HepG2 (cell line): ENCODE results near the gene STIP1. TPM values are rescaled to one million over a fixed set of nuclear protein-coding genes. Genes with fewer than 3 reads are reported as not detected.

ENCODE experiments used
- AKAP8 ChIP-seq: sonication (generic); formaldehyde crosslinking; IDR thresholded peaks from 2 replicates; pipeline ENCODE4 v1.5.1; 2020; ENCODE audit warnings: mild to moderate bottlenecking, missing genetic modification reagents
- BORCS8-MEF2B ChIP-seq: sonication (generic); formaldehyde crosslinking; IDR thresholded peaks from 2 replicates; pipeline ENCODE4 v1.8.0; 2022; ENCODE audit warnings: mild to moderate bottlenecking, missing genetic modification reagents
- CBX1 ChIP-seq: IDR thresholded peaks from one replicate; pipeline ENCODE4 v1.6.1; 2016; ENCODE audit warnings: antibody characterized with exemption, low read depth
- MBD4 ChIP-seq: IDR thresholded peaks from 2 replicates; pipeline ENCODE4 v1.6.1; 2012; ENCODE audit warnings: low read length, inconsistent platforms, borderline replicate concordance
- RAD21 ChIP-seq: fragments of 450-650 bp; formaldehyde crosslinking; IDR thresholded peaks from 2 replicates; pipeline ENCODE4 v1.5.0; 2020; ENCODE audit warnings: mild to moderate bottlenecking
- SOX13 ChIP-seq, 3 experiments: fragments of 450-650 bp in 1 of 3; sonication (generic) in 1 of 3; formaldehyde crosslinking in 1 of 3; IDR thresholded peaks in 2 of 3; conservative IDR thresholded peaks in 1 of 3; 2 replicates each; pipeline versions ENCODE4 v1.5.0 to v1.6.1; 2016 to 2020; ENCODE audit warnings: antibody characterized with exemption in 1 of 3, mild to moderate bottlenecking in 1 of 3, missing compliant biosample characterization in 1 of 3, missing genetic modification reagents in 1 of 3, moderate library complexity in 1 of 3
- TAF15 ChIP-seq: fragments of 200-400 bp; formaldehyde crosslinking; IDR thresholded peaks from one replicate; pipeline ENCODE4 v1.6.1; 2018; ENCODE audit warnings: mild to moderate bottlenecking, low read depth, low read length; ENCODE audit not compliant: poor library complexity, severe bottlenecking
- ZNF24 ChIP-seq: fragments of 450-650 bp; IDR thresholded peaks from 2 replicates; pipeline ENCODE4 v1.6.1; 2017; ENCODE audit warnings: antibody characterized with exemption, mild to moderate bottlenecking
- ZNF274 ChIP-seq: sonication (generic); formaldehyde crosslinking; IDR thresholded peaks from 2 replicates; pipeline ENCODE4 v1.5.1; 2020; ENCODE audit warnings: mild to moderate bottlenecking, missing genetic modification reagents
- ZNF382 ChIP-seq: sonication (generic); formaldehyde crosslinking; IDR thresholded peaks from 2 replicates; pipeline ENCODE4 v1.5.0; 2020; ENCODE audit warnings: missing genetic modification reagents, mild to moderate bottlenecking, borderline replicate concordance
- ZNF484 ChIP-seq: sonication (generic); formaldehyde crosslinking; IDR thresholded peaks from 2 replicates; pipeline ENCODE4 v1.5.1; 2020; ENCODE audit warnings: mild to moderate bottlenecking, low read depth, missing genetic modification reagents, borderline replicate concordance
- polyA plus RNA-seq, 8 experiments: library from polyadenylated mRNA; depleted of rRNA in 3 of 8; stranded (reverse) in 7 of 8; unstranded in 1 of 8; fragments of >200 nt; fragmentation: Illumina TruSeq in 4 of 8; extraction: Trizol in 4 of 8; gene quantifications; 2 replicates each; pipeline versions ENCODE4 v1.2.1 to v1.2.3, GENCODE V29; 2011 to 2016; ENCODE audit warnings: low read depth in 4 of 8, missing spikeins in 1 of 8, mixed read lengths in 1 of 8; ENCODE audit not compliant: insufficient read depth in 1 of 8
- total RNA-seq, 5 experiments: library from RNA; depleted of rRNA; stranded (reverse); fragments of >200 nt; fragmentation: Illumina TruSeq; extraction: Trizol; gene quantifications; 2 replicates each; pipeline ENCODE4 v1.2.3, GENCODE V29; 2016; ENCODE audit warnings: low read depth in 1 of 5
- TF ChIP-seq, protein P1 (sequence below): sonication (generic); formaldehyde crosslinking; conservative IDR thresholded peaks from 2 replicates; pipeline ENCODE4 v1.4.0; 2020; ENCODE audit warnings: missing genetic modification reagents
- TF ChIP-seq, protein P2 (sequence below), 2 experiments: IDR thresholded peaks; 2 replicates each; pipeline ENCODE4 v1.6.1; 2011 to 2012; ENCODE audit warnings: low read length in 2 of 2, borderline replicate concordance in 1 of 2, low read depth in 1 of 2, mild to moderate bottlenecking in 1 of 2, moderate library complexity in 1 of 2
- TF ChIP-seq, protein P3 (sequence below): sonication (generic); formaldehyde crosslinking; IDR thresholded peaks from 2 replicates; pipeline ENCODE4 v1.5.0; 2020; ENCODE audit warnings: mild to moderate bottlenecking, missing genetic modification reagents, borderline replicate concordance
- TF ChIP-seq, protein P4 (sequence below): sonication (generic); formaldehyde crosslinking; IDR thresholded peaks from 2 replicates; pipeline ENCODE4 v1.9.0; 2022; ENCODE audit warnings: low read depth, missing genetic modification reagents
- TF ChIP-seq, protein P5 (sequence below): sonication (generic); formaldehyde crosslinking; IDR thresholded peaks from 2 replicates; pipeline ENCODE4 v1.4.0; 2020; ENCODE audit warnings: mild to moderate bottlenecking, missing genetic modification reagents

The STIP1 gene
- total and polyA plus RNA-seq, 2 of the 13 experiments (the other 11 are each of a cell fraction or from before 2014, with no cell fraction given): 81.1 to 217 TPM

DNA sequence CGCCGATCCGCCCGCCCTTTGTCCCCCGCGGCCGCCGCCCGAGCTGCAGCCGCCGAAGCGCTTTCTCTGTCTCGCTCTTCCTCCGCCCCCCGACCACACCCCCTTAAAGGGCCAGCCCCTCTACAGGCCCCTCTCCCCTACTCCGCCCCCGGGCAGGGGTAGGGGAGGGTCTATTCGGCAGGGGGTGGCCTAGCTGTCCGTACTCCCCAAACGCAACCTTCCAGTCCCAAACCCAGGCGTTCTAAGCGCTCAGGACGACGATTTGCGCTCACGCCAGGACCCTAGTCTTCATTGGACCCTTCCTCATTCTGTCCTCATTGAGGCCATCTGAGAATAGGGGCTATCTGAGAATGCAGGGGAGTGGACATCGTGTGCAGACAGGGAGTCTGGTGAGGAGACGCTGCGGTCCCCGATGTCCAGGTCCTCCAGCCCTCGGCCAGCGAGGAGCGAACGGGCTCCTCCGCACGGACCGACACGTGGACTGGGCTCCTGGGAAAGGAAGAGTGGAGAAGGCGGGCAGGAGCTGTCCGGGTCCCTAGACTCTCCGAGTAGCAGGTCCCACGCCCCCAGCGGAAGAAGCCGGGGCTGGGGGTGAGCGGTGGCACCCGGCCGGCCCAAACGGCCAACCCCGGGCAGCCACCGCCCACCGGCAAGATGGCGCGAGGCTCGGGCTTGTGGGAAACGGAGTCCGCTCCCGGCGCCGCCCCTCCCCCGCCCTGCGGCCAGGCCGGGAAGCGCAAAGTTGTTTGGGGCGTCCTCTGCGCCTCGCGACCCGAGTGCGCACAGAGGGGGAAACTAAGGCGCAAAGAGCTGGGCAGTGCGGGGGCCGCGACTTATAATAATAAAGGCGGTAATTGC, 61.1 kb downstream of the STIP1 start, which contains the start of gene PPP1R14B (continued):
- TF ChIP-seq, protein P1, sequence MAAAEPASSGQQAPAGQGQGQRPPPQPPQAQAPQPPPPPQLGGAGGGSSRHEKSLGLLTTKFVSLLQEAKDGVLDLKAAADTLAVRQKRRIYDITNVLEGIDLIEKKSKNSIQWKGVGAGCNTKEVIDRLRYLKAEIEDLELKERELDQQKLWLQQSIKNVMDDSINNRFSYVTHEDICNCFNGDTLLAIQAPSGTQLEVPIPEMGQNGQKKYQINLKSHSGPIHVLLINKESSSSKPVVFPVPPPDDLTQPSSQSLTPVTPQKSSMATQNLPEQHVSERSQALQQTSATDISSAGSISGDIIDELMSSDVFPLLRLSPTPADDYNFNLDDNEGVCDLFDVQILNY (CRISPR knock-in tag): no peak; the same call in 1 of the 2 replicates
- TF ChIP-seq TAF15 (no peak), SOX13 (IDR thresholded peaks at IDR 0.05) (no peak), SOX13 (CRISPR knock-in tag; conservative IDR thresholded peaks at IDR 0.05 in 1 of 2, IDR thresholded peaks at IDR 0.05 in 1 of 2) (no peak; a peak in 1 of 4 replicates), ZNF274 (CRISPR knock-in tag) (no peak), AKAP8 (CRISPR knock-in tag) (peak; percentile 52; the same call in 1 of the 2 replicates), BORCS8-MEF2B (CRISPR knock-in tag) (no peak; the same call in 1 of the 2 replicates), RAD21 (CRISPR knock-in tag) (no peak), CBX1 (peak; percentile 48), MBD4 (no peak), ZNF382 (CRISPR knock-in tag) (no peak), ZNF484 (no peak), ZNF24 (no peak)
- TF ChIP-seq, protein P2, sequence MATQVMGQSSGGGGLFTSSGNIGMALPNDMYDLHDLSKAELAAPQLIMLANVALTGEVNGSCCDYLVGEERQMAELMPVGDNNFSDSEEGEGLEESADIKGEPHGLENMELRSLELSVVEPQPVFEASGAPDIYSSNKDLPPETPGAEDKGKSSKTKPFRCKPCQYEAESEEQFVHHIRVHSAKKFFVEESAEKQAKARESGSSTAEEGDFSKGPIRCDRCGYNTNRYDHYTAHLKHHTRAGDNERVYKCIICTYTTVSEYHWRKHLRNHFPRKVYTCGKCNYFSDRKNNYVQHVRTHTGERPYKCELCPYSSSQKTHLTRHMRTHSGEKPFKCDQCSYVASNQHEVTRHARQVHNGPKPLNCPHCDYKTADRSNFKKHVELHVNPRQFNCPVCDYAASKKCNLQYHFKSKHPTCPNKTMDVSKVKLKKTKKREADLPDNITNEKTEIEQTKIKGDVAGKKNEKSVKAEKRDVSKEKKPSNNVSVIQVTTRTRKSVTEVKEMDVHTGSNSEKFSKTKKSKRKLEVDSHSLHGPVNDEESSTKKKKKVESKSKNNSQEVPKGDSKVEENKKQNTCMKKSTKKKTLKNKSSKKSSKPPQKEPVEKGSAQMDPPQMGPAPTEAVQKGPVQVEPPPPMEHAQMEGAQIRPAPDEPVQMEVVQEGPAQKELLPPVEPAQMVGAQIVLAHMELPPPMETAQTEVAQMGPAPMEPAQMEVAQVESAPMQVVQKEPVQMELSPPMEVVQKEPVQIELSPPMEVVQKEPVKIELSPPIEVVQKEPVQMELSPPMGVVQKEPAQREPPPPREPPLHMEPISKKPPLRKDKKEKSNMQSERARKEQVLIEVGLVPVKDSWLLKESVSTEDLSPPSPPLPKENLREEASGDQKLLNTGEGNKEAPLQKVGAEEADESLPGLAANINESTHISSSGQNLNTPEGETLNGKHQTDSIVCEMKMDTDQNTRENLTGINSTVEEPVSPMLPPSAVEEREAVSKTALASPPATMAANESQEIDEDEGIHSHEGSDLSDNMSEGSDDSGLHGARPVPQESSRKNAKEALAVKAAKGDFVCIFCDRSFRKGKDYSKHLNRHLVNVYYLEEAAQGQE (IDR thresholded peaks at IDR 0.05; ENCODE audit: borderline replicate concordance in 1 of 2, low read depth in 1 of 2, low read length in 2 of 2): no peak; a peak in 1 of 4 replicates
- TF ChIP-seq, protein P3, sequence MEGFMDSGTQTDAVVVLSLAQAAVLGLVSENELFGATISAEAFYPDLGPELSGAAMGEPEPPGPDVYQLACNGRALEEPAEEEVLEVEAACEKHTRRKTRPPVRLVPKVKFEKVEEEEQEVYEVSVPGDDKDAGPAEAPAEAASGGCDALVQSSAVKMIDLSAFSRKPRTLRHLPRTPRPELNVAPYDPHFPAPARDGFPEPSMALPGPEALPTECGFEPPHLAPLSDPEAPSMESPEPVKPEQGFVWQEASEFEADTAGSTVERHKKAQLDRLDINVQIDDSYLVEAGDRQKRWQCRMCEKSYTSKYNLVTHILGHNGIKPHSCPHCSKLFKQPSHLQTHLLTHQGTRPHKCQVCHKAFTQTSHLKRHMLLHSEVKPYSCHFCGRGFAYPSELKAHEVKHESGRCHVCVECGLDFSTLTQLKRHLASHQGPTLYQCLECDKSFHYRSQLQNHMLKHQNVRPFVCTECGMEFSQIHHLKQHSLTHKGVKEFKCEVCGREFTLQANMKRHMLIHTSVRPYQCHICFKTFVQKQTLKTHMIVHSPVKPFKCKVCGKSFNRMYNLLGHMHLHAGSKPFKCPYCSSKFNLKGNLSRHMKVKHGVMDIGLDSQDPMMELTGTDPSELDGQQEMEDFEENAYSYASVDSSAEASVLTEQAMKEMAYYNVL (CRISPR knock-in tag): no peak
- TF ChIP-seq, protein P4, sequence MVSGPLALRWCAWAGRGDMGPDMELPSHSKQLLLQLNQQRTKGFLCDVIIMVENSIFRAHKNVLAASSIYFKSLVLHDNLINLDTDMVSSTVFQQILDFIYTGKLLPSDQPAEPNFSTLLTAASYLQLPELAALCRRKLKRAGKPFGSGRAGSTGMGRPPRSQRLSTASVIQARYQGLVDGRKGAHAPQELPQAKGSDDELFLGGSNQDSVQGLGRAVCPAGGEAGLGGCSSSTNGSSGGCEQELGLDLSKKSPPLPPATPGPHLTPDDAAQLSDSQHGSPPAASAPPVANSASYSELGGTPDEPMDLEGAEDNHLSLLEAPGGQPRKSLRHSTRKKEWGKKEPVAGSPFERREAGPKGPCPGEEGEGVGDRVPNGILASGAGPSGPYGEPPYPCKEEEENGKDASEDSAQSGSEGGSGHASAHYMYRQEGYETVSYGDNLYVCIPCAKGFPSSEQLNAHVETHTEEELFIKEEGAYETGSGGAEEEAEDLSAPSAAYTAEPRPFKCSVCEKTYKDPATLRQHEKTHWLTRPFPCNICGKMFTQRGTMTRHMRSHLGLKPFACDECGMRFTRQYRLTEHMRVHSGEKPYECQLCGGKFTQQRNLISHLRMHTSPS: peak; percentile 55; the same call in 1 of the 2 replicates
- TF ChIP-seq, protein P5, sequence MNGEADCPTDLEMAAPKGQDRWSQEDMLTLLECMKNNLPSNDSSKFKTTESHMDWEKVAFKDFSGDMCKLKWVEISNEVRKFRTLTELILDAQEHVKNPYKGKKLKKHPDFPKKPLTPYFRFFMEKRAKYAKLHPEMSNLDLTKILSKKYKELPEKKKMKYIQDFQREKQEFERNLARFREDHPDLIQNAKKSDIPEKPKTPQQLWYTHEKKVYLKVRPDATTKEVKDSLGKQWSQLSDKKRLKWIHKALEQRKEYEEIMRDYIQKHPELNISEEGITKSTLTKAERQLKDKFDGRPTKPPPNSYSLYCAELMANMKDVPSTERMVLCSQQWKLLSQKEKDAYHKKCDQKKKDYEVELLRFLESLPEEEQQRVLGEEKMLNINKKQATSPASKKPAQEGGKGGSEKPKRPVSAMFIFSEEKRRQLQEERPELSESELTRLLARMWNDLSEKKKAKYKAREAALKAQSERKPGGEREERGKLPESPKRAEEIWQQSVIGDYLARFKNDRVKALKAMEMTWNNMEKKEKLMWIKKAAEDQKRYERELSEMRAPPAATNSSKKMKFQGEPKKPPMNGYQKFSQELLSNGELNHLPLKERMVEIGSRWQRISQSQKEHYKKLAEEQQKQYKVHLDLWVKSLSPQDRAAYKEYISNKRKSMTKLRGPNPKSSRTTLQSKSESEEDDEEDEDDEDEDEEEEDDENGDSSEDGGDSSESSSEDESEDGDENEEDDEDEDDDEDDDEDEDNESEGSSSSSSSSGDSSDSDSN: peak; percentile 72; the same call in 1 of the 2 replicates
